GM18520 (cell line): ENCODE measurements around the gene RNF20.
"Not testable (repeated sequence)": the region's sequence is repeated elsewhere in the genome, so short reads cannot be mapped to it uniquely, and the experiment has no call there.

Experiments
- ATAC-seq: cut with Tn5 transposase; IDR thresholded peaks from one replicate; pipeline ENCODE4 v1.9.1; 2021; ENCODE audit not compliant: unreplicated experiment

The RNF20 gene

GRCh38 chr9:101587332-101588043 lies 53.8 kb downstream of the RNF20 start:
- ATAC-seq, result no peak

- ATAC-seq, result not testable (repeated sequence)
These were observed 56.4 kb downstream of the RNF20 start for GRCh38 chr9:101590074-101590473.

- ATAC-seq, result no peak
These were observed 57.2 kb downstream of the RNF20 start for GRCh38 chr9:101590901-101591300.

GRCh38 chr9:101591787-101592446 lies 58.3 kb downstream of the RNF20 start:
- no peak for ATAC-seq

DNA sequence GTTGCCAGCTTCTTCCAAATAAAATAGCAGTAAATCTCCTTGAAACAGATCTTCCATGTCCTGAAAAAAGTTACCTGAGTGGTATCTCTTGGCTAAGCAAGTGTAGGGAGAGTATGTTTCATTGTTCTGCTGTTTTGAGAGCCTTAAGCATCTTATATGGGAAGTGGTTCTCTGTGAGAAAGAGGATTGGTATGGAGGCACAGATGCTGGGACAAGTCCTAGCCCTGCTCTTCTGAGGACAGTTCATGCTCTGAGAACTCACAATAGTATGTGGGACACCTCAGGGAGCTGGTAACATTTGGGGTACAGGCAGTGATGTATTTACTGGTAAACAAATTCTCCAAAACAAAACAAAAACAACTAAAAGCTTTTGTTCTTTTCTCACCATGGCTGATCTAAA lies 59.1 kb downstream of the RNF20 start:
- no peak for ATAC-seq

- no peak for ATAC-seq
These were observed 59.7 kb downstream of the RNF20 start for GRCh38 chr9:101593345-101593744.

DNA sequence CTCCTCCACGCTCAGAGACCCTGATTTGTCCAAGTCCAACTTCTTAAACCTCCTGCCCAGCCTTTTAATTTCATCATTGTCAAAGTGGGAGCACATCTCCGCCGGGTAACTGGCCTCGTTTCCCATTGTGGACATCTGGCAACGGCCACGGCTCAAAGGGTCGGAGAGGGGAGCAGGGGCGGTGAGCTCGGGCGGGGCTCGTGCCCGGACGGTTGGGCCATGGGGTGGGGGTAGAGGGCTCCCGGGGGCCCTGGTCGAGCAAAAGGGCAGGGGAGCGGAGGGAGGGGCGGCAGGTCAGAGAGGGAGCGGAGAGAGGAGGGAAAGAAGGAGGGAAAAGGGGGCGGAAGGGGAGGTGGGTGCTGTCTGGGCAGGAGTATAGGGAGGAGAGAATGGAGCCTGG lies 61.1 kb downstream of the RNF20 start, which contains the start of gene PPP3R2:
TSS of gene PPP3R2 (minus strand) at position 174 of the 400 bp plus-strand sequence. CDS start at position 126, 48 bp downstream.
- ATAC-seq, result no peak

DNA sequence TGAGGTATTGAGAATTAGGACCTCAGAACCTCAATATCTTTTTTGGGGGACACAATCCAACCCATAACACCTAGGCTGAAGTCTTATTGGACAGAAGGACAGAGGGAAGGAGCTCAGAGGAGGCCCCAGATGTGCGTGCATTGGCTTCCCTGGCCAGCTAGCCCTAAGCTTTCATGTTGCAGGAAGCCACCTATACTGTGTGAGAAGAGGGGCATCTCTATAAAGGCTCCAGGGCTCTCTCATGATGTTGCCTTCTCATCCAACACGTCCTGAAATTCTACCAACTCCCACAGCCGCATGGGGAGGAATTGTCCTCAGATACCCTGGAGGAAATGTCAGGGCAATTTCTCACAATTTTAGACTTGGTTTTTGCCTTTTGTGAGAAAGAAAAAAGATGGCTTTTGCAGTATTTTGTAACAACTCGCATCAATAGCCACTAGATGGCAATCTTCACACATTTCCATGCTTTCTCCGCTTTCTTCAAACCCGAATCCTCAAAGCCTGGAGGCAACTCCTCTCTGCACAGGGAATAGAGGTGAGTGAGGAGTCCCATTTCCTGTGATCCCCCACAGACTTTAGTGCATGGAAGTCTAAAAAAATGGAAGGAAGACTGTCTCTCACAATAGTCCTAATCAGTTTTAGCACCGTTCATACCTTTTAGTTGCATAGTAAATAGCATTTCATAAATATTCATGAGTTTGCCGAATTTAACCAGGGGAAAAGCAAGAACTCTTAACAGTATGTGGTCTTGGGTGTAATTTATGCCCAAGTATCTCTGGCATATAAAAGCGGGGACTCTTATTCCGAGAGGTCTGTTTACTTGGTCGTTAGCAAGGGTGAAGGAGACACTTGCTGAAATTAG lies 68.5 kb downstream of the RNF20 start:
- ATAC-seq, result no peak

DNA sequence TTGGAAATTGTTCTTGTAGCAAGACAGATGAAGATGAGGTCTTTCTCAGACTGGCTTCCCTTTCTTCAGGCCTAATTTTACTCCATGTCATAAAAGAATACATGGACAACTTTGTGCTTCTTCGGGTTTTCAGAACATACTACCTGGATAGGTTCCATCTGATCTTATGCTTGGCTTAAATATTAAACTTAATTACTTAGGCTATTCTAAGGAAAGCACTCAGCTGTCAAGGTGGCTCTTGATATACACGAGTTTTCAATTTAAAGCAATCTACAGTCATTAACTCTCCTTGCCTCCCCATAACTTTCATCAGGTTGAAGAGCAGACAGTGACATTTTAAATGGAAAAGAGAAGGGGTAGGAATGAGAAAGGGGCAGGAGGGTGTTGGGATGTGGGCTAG lies 70.6 kb downstream of the RNF20 start:
- no peak for ATAC-seq

- ATAC-seq, result no peak
These were observed 71.9 kb downstream of the RNF20 start for GRCh38 chr9:101605547-101605946.
